ENCODE measurements around the gene MDC1. TPM values are rescaled to one million over a fixed set of nuclear protein-coding genes. Genes with fewer than 3 reads are reported as not detected.

The MDC1 gene
- total and polyA plus RNA-seq, 2 of the 13 experiments (the other 11 are each of a cell fraction or from before 2014, with no cell fraction given): 8.4 to 14.0 TPM

DNA sequence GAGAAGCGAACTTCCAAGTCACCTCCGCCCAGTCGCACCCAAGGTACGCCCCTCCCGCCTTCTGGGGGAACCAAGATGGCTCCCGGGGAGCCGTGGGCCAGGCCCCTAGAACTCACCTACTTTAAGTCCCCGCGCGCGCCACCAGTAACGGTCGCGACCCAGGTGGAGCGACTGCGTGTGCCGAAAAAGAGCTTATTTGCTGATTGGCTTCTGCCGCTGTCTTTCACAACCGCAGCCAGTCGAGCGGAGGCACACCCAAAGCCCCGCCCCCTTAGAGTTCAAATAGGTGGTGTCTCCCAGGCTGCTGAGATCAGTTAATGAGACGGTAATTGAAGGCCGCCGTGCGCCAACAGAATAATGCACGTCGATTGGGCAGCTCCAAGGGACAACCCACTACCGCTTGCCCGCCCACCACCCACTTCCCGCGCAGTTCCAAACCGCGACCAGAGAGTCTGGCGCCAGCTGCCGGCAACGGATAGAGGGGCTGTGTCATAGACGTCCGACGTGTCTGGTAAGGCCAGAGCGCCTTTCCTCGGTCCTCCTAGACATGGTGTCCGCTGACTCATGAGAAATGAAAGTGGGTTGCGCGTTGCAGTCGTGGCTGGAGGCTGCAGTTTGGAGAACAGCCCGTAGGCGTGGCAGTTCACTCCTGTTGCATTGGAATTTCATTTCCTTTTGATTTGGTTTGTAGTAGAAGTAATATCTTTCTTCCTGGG is at the start of gene MDC1 (continued):
- TF ChIP-seq, protein P1, sequence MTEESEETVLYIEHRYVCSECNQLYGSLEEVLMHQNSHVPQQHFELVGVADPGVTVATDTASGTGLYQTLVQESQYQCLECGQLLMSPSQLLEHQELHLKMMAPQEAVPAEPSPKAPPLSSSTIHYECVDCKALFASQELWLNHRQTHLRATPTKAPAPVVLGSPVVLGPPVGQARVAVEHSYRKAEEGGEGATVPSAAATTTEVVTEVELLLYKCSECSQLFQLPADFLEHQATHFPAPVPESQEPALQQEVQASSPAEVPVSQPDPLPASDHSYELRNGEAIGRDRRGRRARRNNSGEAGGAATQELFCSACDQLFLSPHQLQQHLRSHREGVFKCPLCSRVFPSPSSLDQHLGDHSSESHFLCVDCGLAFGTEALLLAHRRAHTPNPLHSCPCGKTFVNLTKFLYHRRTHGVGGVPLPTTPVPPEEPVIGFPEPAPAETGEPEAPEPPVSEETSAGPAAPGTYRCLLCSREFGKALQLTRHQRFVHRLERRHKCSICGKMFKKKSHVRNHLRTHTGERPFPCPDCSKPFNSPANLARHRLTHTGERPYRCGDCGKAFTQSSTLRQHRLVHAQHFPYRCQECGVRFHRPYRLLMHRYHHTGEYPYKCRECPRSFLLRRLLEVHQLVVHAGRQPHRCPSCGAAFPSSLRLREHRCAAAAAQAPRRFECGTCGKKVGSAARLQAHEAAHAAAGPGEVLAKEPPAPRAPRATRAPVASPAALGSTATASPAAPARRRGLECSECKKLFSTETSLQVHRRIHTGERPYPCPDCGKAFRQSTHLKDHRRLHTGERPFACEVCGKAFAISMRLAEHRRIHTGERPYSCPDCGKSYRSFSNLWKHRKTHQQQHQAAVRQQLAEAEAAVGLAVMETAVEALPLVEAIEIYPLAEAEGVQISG (CRISPR knock-in tag; IDR thresholded peaks at IDR 0.05): peak; percentile 99
- TF ChIP-seq, protein P2, sequence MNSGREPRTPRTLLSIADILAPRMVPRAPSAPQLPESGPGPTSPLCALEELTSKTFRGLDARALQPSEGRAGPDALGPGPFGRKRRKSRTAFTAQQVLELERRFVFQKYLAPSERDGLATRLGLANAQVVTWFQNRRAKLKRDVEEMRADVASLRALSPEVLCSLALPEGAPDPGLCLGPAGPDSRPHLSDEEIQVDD (CRISPR knock-in tag; IDR thresholded peaks at IDR 0.05; ENCODE audit: borderline replicate concordance): 0 out of 2 replicates have a peak, but pooled peaks have one; percentile 22
- TF ChIP-seq, protein P3, sequence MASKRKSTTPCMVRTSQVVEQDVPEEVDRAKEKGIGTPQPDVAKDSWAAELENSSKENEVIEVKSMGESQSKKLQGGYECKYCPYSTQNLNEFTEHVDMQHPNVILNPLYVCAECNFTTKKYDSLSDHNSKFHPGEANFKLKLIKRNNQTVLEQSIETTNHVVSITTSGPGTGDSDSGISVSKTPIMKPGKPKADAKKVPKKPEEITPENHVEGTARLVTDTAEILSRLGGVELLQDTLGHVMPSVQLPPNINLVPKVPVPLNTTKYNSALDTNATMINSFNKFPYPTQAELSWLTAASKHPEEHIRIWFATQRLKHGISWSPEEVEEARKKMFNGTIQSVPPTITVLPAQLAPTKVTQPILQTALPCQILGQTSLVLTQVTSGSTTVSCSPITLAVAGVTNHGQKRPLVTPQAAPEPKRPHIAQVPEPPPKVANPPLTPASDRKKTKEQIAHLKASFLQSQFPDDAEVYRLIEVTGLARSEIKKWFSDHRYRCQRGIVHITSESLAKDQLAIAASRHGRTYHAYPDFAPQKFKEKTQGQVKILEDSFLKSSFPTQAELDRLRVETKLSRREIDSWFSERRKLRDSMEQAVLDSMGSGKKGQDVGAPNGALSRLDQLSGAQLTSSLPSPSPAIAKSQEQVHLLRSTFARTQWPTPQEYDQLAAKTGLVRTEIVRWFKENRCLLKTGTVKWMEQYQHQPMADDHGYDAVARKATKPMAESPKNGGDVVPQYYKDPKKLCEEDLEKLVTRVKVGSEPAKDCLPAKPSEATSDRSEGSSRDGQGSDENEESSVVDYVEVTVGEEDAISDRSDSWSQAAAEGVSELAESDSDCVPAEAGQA (IDR thresholded peaks at IDR 0.05; ENCODE audit: low read depth): peak; percentile 98
- TF ChIP-seq, protein P3 (CRISPR knock-in tag; IDR thresholded peaks at IDR 0.05; ENCODE audit: borderline replicate concordance): no peak
- TF ChIP-seq, protein P4, sequence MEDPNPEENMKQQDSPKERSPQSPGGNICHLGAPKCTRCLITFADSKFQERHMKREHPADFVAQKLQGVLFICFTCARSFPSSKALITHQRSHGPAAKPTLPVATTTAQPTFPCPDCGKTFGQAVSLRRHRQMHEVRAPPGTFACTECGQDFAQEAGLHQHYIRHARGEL (CRISPR knock-in tag; IDR thresholded peaks at IDR 0.05): no peak
- TF ChIP-seq SUZ12 (IDR thresholded peaks at IDR 0.05; ENCODE audit: low read depth, low read length): no peak
- TF ChIP-seq, protein P5, sequence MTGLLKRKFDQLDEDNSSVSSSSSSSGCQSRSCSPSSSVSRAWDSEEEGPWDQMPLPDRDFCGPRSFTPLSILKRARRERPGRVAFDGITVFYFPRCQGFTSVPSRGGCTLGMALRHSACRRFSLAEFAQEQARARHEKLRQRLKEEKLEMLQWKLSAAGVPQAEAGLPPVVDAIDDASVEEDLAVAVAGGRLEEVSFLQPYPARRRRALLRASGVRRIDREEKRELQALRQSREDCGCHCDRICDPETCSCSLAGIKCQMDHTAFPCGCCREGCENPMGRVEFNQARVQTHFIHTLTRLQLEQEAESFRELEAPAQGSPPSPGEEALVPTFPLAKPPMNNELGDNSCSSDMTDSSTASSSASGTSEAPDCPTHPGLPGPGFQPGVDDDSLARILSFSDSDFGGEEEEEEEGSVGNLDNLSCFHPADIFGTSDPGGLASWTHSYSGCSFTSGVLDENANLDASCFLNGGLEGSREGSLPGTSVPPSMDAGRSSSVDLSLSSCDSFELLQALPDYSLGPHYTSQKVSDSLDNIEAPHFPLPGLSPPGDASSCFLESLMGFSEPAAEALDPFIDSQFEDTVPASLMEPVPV (CRISPR knock-in tag; IDR thresholded peaks at IDR 0.05): peak; percentile 94
- TF ChIP-seq, protein P6, sequence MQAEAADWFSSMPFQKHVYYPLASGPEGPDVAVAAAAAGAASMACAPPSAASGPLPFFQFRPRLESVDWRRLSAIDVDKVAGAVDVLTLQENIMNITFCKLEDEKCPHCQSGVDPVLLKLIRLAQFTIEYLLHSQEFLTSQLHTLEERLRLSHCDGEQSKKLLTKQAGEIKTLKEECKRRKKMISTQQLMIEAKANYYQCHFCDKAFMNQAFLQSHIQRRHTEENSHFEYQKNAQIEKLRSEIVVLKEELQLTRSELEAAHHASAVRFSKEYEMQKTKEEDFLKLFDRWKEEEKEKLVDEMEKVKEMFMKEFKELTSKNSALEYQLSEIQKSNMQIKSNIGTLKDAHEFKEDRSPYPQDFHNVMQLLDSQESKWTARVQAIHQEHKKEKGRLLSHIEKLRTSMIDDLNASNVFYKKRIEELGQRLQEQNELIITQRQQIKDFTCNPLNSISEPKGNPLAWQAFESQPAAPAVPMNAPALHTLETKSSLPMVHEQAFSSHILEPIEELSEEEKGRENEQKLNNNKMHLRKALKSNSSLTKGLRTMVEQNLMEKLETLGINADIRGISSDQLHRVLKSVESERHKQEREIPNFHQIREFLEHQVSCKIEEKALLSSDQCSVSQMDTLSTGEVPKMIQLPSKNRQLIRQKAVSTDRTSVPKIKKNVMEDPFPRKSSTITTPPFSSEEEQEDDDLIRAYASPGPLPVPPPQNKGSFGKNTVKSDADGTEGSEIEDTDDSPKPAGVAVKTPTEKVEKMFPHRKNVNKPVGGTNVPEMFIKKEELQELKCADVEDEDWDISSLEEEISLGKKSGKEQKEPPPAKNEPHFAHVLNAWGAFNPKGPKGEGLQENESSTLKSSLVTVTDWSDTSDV (CRISPR knock-in tag; IDR thresholded peaks at IDR 0.05): no peak; the same call in 1 of the 2 replicates
- TF ChIP-seq MAFK (conservative IDR thresholded peaks at IDR 0.05 in 1 of 2, IDR thresholded peaks at IDR 0.05 in 1 of 2; ENCODE audit: low read length in 2 of 2): peak; percentile 97 to 100
- TF ChIP-seq ZNF256 (CRISPR knock-in tag; conservative IDR thresholded peaks at IDR 0.05): 0 out of 2 replicates have a peak, but pooled peaks have one; percentile 20
- TF ChIP-seq SALL2 (CRISPR knock-in tag; IDR thresholded peaks at IDR 0.05): peak; percentile 94
- TF ChIP-seq CBX5 (CRISPR knock-in tag; IDR thresholded peaks at IDR 0.05; ENCODE audit: borderline replicate concordance): peak; percentile 98; the same call in 1 of the 2 replicates

All from HepG2 (cell line).